ENCODE data around the gene KRT79.

DNA sequence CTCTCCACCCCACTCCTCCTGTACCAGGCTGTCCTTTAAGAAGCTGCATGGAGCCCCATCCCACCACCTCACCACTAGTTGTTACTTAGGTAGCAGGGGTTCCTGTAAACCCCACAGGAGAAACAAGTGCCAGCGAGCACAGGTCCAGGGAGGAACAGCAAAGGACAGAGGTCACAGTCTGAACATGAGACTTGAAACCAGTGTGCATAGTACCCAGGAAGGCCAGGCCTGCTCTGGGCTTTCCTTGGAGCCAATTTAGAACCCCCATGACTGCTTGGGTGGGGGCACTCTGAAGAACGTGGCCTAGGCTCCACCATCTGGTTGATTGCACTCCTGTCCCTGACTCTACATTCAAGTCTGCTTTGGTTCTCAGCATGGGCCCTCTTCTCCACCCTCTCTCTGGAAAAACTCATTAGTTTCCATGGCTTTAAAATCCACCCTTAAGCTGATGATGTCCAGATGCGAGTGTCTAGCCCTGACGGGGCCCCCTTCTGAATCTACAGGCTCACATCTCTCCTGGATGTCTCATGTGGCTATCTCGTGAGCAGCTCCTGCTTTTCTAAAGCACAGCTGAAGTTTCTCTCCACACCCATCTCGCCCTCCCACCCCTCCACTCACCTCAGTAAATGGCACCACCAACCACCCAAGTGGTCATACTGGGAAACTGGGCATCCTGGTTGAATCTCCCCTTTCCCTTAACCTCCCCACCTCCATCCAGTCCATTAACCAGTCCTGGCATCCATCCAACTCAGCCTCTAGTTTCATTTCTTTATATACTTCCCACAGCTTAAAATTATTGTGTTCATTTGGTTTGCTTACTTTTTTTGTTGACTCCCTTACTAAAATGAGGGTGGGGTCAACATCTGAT, 46.6 kb downstream of the KRT79 start:
- TF ChIP-seq, protein P1, sequence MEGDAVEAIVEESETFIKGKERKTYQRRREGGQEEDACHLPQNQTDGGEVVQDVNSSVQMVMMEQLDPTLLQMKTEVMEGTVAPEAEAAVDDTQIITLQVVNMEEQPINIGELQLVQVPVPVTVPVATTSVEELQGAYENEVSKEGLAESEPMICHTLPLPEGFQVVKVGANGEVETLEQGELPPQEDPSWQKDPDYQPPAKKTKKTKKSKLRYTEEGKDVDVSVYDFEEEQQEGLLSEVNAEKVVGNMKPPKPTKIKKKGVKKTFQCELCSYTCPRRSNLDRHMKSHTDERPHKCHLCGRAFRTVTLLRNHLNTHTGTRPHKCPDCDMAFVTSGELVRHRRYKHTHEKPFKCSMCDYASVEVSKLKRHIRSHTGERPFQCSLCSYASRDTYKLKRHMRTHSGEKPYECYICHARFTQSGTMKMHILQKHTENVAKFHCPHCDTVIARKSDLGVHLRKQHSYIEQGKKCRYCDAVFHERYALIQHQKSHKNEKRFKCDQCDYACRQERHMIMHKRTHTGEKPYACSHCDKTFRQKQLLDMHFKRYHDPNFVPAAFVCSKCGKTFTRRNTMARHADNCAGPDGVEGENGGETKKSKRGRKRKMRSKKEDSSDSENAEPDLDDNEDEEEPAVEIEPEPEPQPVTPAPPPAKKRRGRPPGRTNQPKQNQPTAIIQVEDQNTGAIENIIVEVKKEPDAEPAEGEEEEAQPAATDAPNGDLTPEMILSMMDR (IDR thresholded peaks at IDR 0.05) = no peak
- no peak for TF ChIP-seq POLR2AphosphoS5 (IDR thresholded peaks at IDR 0.05; ENCODE audit: low read depth, low read length)
- TF ChIP-seq, protein P2, sequence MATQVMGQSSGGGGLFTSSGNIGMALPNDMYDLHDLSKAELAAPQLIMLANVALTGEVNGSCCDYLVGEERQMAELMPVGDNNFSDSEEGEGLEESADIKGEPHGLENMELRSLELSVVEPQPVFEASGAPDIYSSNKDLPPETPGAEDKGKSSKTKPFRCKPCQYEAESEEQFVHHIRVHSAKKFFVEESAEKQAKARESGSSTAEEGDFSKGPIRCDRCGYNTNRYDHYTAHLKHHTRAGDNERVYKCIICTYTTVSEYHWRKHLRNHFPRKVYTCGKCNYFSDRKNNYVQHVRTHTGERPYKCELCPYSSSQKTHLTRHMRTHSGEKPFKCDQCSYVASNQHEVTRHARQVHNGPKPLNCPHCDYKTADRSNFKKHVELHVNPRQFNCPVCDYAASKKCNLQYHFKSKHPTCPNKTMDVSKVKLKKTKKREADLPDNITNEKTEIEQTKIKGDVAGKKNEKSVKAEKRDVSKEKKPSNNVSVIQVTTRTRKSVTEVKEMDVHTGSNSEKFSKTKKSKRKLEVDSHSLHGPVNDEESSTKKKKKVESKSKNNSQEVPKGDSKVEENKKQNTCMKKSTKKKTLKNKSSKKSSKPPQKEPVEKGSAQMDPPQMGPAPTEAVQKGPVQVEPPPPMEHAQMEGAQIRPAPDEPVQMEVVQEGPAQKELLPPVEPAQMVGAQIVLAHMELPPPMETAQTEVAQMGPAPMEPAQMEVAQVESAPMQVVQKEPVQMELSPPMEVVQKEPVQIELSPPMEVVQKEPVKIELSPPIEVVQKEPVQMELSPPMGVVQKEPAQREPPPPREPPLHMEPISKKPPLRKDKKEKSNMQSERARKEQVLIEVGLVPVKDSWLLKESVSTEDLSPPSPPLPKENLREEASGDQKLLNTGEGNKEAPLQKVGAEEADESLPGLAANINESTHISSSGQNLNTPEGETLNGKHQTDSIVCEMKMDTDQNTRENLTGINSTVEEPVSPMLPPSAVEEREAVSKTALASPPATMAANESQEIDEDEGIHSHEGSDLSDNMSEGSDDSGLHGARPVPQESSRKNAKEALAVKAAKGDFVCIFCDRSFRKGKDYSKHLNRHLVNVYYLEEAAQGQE (IDR thresholded peaks at IDR 0.05; ENCODE audit: insufficient read depth in 1 of 2, low read depth in 2 of 2, low read length in 1 of 2) = no peak

Measured in Panc1 (cell line).